WI38 (cell line): ENCODE data around the gene WIZ.
"Not testable (repeated sequence)": the region's sequence is repeated elsewhere in the genome, so short reads cannot be mapped to it uniquely, and the experiment has no call there.

Experiments used
- H3K4me3 ChIP-seq: 2 replicates; pipeline ENCODE4 v1.5.1; 2011; ENCODE audit warnings: low read depth, mild to moderate bottlenecking, control low read depth, low read length
- TF ChIP-seq, protein P1 (sequence below): IDR thresholded peaks from 2 replicates; pipeline ENCODE4 v1.5.1; 2012; ENCODE audit warnings: low read depth, mild to moderate bottlenecking, control low read depth, low read length

The WIZ gene

DNA sequence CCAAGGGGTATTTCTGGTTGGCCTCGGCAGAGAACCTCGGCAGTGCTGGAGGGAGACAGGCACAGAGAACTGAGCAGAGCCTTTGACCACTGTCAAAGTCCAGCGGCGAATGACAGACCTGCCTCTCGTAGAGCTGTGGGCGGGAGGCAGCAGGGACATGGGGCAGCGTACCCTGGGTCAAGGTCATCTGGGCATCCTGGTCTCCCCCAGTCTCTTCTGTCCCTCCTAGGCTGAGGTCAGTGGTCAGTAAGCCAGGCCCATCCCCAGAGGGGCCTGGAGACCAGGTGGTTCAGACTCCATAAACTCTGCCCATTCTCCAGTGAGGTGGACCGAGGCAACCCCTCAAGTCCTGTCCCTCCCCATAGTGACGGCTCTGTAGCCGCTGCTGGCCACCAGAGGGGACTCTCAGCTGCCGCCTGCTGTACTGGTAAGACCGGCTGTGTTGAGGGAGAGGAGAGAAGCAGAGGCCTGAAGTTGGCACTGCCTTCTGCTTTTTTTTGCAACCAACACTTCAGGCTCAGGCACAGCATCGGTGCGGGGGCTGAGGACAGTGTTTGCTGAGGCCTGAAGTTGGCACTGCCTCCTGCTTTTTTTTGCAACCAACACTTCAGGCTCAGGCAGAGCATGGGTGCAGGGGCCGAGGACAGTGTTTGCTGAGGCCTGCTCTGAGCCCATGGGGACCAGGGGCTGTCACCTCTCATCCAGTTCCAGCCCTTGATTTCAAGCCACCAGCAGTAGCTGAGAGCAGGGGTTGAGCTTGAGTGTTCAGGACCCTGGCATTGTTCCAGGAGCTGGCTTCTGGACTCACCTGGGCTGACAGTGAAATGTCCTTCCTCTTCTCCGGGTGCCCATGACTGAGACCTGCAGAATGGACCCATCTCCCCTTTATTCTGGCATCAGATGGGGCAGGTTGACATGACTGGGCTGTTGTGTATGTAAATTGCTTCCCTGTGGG is 29.9 kb upstream of the WIZ start, which contains the start of gene PGLYRP2:
Gene PGLYRP2, minus strand, starts transcription at position 111 of the 955 bp plus-strand sequence. CDS start 130 bp downstream, outside the sequence.
- H3K4me3 ChIP-seq = no peak within 1 kb of the TSS
- TF ChIP-seq, protein P1, sequence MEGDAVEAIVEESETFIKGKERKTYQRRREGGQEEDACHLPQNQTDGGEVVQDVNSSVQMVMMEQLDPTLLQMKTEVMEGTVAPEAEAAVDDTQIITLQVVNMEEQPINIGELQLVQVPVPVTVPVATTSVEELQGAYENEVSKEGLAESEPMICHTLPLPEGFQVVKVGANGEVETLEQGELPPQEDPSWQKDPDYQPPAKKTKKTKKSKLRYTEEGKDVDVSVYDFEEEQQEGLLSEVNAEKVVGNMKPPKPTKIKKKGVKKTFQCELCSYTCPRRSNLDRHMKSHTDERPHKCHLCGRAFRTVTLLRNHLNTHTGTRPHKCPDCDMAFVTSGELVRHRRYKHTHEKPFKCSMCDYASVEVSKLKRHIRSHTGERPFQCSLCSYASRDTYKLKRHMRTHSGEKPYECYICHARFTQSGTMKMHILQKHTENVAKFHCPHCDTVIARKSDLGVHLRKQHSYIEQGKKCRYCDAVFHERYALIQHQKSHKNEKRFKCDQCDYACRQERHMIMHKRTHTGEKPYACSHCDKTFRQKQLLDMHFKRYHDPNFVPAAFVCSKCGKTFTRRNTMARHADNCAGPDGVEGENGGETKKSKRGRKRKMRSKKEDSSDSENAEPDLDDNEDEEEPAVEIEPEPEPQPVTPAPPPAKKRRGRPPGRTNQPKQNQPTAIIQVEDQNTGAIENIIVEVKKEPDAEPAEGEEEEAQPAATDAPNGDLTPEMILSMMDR = no peak

DNA sequence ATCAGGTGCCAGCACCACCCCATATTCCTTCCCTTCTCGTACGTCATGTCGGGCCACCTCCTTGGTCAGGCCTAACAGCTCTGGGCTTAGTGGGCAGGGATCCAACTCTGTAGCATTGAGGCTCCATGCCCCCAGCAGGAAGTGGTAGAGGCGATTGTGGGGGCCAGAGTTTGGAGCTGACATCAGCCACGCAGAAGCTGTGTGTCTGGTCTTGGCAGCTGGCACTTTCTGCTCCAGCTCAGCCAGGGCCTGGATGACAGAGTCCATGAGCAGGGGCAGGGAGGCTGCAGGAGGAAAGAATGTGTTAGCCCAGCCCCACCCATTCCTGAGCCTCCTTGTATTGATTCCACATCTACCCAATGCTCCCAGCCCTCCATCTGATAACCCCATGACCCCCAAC is 26.6 kb upstream of the WIZ start:
- TF ChIP-seq, protein P1 = no peak
- H3K4me3 ChIP-seq = no peak overlapping the region

DNA sequence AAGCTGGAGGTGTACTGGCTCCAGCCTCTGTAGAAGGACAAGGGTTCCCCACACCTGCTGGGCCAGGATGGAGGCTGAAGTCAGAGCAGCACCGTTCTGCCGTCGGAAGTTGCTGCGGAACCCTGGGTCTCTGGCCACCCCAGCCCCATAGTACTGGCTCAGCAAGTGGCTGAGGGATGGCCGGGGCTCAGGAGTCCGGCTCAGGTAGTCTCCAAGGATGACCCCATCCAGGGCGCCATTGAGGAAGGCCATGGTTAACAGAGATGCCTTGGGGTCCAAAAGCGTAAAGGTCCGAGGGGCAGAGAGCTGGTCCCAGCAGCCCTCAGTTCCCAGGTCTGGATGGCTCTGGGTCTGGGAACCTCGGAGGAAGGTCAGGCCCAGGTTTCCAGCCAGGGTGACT is 25.9 kb upstream of the WIZ start:
- TF ChIP-seq, protein P1 = no peak
- H3K4me3 ChIP-seq = no peak overlapping the region

DNA sequence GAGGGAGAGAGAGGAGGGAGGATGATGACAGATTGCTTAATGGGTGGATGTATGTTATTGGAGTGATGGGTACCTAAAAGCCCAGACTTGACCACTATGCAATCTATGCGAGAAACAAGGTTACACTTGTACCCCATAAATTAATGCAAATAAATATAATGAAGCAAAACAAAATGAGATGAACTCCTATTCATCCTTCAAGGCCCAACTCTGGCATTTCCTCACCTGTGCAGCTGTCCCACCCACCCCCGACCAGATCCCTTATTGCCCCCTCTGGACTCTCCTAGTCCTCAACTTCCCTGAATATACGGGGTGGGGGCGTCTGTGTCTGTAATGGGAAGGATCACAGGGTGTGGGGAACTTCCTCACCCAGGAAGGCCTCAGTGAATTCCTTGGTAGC is 25.4 kb upstream of the WIZ start:
- H3K4me3 ChIP-seq = no peak overlapping the region
- TF ChIP-seq, protein P1 = no peak

DNA sequence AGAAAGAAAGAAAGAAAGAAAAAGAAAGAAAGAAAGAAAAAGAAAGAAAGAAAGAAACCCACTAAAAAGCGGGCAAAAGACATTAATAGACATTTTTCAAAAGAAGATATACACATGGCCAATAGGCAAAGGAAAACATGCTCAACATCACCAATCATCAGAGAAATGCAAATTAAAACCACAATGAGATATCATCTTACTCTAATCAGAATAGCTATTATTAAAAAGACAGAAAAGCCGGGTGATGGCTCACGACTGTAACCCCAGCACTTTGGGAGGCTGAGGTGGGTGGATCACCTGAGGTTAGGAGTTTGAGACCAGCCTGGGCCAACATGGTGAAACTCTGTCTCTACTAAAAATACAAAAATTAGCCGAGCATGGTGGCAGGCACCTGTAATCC is 24.1 kb upstream of the WIZ start:
- H3K4me3 ChIP-seq = not testable (repeated sequence)

DNA sequence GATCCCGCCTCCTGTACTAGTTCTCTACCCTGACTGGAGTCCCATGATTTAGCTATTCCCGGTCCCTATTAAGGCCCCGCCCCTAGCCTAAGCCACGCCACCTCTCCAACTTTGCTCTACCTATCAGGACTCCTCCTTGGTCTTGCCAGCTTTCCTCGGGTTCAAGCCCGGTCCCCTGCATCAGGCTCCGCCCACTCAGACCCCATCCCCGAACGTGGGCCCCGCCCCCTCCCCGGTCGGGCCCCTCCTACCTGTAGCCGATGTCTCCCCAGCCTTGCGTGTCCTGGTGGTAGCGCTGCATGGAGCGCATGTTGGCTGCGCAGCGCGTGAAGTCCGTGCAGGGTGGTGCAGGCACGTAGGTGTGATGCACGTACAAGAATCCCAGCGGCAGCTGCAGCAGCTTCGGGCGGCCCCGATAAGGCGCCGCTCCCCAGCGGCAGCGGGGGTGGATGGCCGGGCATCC is 21.9 kb upstream of the WIZ start:
- H3K4me3 ChIP-seq = no peak overlapping the region
- TF ChIP-seq, protein P1 = no peak

DNA sequence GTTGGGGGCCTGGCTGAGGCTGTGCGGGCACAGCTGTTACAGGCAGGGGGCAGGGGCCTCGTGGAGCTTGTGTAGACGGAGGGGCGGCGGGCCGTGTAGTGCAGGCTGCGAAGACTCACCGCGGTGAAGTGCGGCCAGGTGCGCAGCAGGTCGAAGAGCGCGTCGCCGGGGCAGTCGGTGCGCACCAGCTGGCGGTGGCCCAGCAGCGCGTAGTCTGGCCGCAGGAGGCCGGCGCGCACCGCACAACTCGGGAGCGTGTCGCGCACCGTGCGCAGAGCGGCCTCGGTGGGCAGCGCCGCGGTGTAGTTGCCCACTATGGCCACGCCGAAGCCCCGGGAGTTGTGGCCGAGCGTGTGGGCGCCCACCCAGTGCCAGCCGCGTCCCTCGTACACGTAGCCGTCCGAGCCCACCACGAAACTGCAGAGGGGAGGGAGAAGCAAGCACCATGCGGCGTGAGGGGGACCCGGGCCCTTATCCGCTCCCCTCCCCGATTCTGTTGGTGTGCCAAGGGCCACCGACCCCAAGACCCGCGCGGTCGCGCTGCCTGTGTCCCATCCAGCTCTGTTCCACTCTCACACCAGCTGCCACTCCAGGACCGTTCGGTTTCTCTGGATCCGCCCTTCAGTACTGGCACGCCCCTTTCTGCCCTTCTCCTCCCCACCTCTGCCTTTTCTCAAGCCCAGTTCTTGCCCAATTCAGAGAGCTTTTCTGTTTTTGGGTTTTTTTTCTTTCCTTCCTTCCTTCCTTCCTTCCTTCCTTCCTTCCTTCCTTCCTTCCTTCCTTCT is 19.9 kb upstream of the WIZ start:
- no peak overlapping the region for H3K4me3 ChIP-seq
- TF ChIP-seq, protein P1 = no peak
